Left lobe of liver (tissue), 2 donors: ENCODE measurements around the gene MRPS23. TPM values are rescaled to one million over a fixed set of nuclear protein-coding genes. Genes with fewer than 3 reads are reported as not detected.

Source experiments
- ATAC-seq: fragments of 200-7000 bp; cut with Tn5 transposase; one replicate; pipeline ENCODE4 v1.9.1; 2020; ENCODE audit warnings: mild to moderate bottlenecking, moderate library complexity
- DNase-seq: peaks from one replicate; pipeline ENCODE4 v3.0.0-alpha.2; 2020; ENCODE audit warnings: low spot score
- total RNA-seq: library from RNA; stranded (reverse); gene quantifications from one replicate; pipeline ENCODE4 v1.2.1, GENCODE V29; 2021
- donor health status: DM: no; HTN: no; CAD: no; lungs with moderate emphysema.
- donor health status: DM: no; HTN: yes; CAD: no.

MRPS23 gene
- total RNA-seq: 13.1 TPM

- ATAC-seq (peak; percentile 95), DNase-seq (peak; percentile 98)
Observed at GRCh38 chr17:57849874-57850754, at the start of gene MRPS23. Gene MRPS23 (minus strand): TSS chr17:57850044. CDS start chr17:57850010, 34 bp downstream.

- ATAC-seq: no peak
- no peak for DNase-seq
Observed at GRCh38 chr17:57899391-57899790, 49.5 kb upstream of the MRPS23 start.

- DNase-seq: no peak
- ATAC-seq: no peak
Observed at GRCh38 chr17:57898487-57899311, 48.9 kb upstream of the MRPS23 start.

GRCh38 chr17:57895382-57896060, 45.7 kb upstream of the MRPS23 start:
- no peak for ATAC-seq

GRCh38 chr17:57894848-57895247, 45.0 kb upstream of the MRPS23 start:
- no peak for DNase-seq
- ATAC-seq: no peak

More at GRCh38 chr17:57895382-57896060, 45.7 kb upstream of the MRPS23 start:
- DNase-seq: no peak

GRCh38 chr17:57892820-57893595, 43.2 kb upstream of the MRPS23 start:
- peak; percentile 88 for ATAC-seq
- peak; percentile 91 for DNase-seq

- DNase-seq (peak; percentile 85), ATAC-seq (peak; percentile 83)
Observed at GRCh38 chr17:57892146-57892819, 42.4 kb upstream of the MRPS23 start.

- ATAC-seq: no peak
- no peak for DNase-seq
Observed at GRCh38 chr17:57890857-57891232, 41.0 kb upstream of the MRPS23 start.

GRCh38 chr17:57889892-57890856, 40.3 kb upstream of the MRPS23 start:
- ATAC-seq: peak; percentile 19
- peak; percentile 70 for DNase-seq

GRCh38 chr17:57889252-57889651, 39.4 kb upstream of the MRPS23 start:
- DNase-seq: no peak

GRCh38 chr17:57888311-57889216, 38.7 kb upstream of the MRPS23 start:
- ATAC-seq: no peak
- no peak for DNase-seq

More at GRCh38 chr17:57889252-57889651, 39.4 kb upstream of the MRPS23 start:
- ATAC-seq: no peak

GRCh38 chr17:57887161-57887560, 37.3 kb upstream of the MRPS23 start:
- ATAC-seq (no peak), DNase-seq (no peak)

GRCh38 chr17:57886020-57886419, 36.2 kb upstream of the MRPS23 start:
- no peak for ATAC-seq
- DNase-seq: no peak

- ATAC-seq: peak; percentile 58
- DNase-seq: no peak
Observed at GRCh38 chr17:57885148-57885915, 35.5 kb upstream of the MRPS23 start.

- ATAC-seq (no peak), DNase-seq (no peak)
Observed at GRCh38 chr17:57881783-57882351, 32.0 kb upstream of the MRPS23 start.

- DNase-seq (no peak), ATAC-seq (no peak)
Observed at GRCh38 chr17:57881143-57881542, 31.3 kb upstream of the MRPS23 start.

GRCh38 chr17:57880086-57880456, 30.2 kb upstream of the MRPS23 start:
- ATAC-seq (no peak), DNase-seq (no peak)
